A673 (cell line): ENCODE measurements around the gene ZNF134. TPM values are rescaled to one million over a fixed set of nuclear protein-coding genes. Genes with fewer than 3 reads are reported as not detected.

Source experiments
- BruUV-seq: library from RNA; stranded (reverse); fragments of 400-500 nt; replicated peaks from 2 replicates; lab custom pipeline; 2021; lab: Mats Ljungman, UMichigan
- CTCF ChIA-PET: fragments of 300-600 bp; sonication (Branson Sonifier 250); formaldehyde crosslinking; loops from one replicate; lab custom pipeline; 2022; ENCODE audit warnings: antibody characterized with exemption; lab: Charles Lee
- POLR2A ChIA-PET: fragments of 300-600 bp; sonication (Branson Sonifier 250); formaldehyde crosslinking; loops from one replicate; lab custom pipeline; 2022; ENCODE audit warnings: antibody characterized with exemption; ENCODE audit not compliant: low non-redundant PET; lab: Charles Lee
- DNase-seq: peaks from one replicate; pipeline ENCODE4 v3.0.0-alpha.2; 2015; ENCODE audit warnings: low spot score
- H3K27ac ChIP-seq: fragments of 200-600 bp; sonication (generic); 2 replicates; pipeline ENCODE4 v1.5.1; 2016; ENCODE audit warnings: mixed run types, low read depth, mild to moderate bottlenecking, mixed read lengths, antibody characterized with exemption, low read length; ENCODE audit not compliant: poor library complexity, severe bottlenecking
- H3K27me3 ChIP-seq: fragments of 200-600 bp; sonication (generic); replicated peaks from 2 replicates; pipeline ENCODE4 v1.6.1; 2017; ENCODE audit warnings: mixed run types, low read depth, mild to moderate bottlenecking, mixed read lengths, antibody characterized with exemption, low read length; ENCODE audit not compliant: insufficient read depth, poor library complexity
- H3K36me3 ChIP-seq: fragments of 200-600 bp; sonication (generic); 2 replicates; pipeline ENCODE4 v1.6.1; 2016; ENCODE audit warnings: mixed run types, mild to moderate bottlenecking, mixed read lengths, antibody characterized with exemption, low read length; ENCODE audit not compliant: insufficient read depth, poor library complexity, severe bottlenecking
- H3K4me1 ChIP-seq: fragments of 200-600 bp; sonication (generic); 2 replicates; pipeline ENCODE4 v1.6.1; 2017; ENCODE audit warnings: mixed run types, mild to moderate bottlenecking, mixed read lengths, antibody characterized with exemption, low read length; ENCODE audit not compliant: insufficient read depth, poor library complexity, severe bottlenecking
- H3K4me3 ChIP-seq: fragments of 200-600 bp; sonication (generic); 2 replicates; pipeline ENCODE4 v1.5.1; 2016; ENCODE audit warnings: low read depth, mixed run types, mild to moderate bottlenecking, mixed read lengths, low read length; ENCODE audit not compliant: poor library complexity, severe bottlenecking
- H3K9me3 ChIP-seq: fragments of 200-600 bp; sonication (generic); 2 replicates; pipeline ENCODE4 v1.6.1; 2016; ENCODE audit warnings: mixed run types, low read depth, mild to moderate bottlenecking, mixed read lengths, antibody characterized with exemption, low read length; ENCODE audit not compliant: poor library complexity, severe bottlenecking
- CTCF ChIP-seq: fragments of 300-800, 200-600 bp; sonication (generic); conservative IDR thresholded peaks from 2 replicates; pipeline ENCODE4 v1.5.1; 2017; ENCODE audit warnings: low read depth, mild to moderate bottlenecking, antibody characterized with exemption, low read length, moderate library complexity, mixed read lengths
- EZH2 ChIP-seq: fragments of 200-600 bp; sonication (generic); IDR thresholded peaks from 2 replicates; pipeline ENCODE4 v1.6.1; 2017; ENCODE audit warnings: borderline replicate concordance, low read depth, mild to moderate bottlenecking, mixed read lengths, antibody characterized with exemption, low read length; ENCODE audit not compliant: poor library complexity, severe bottlenecking
- intact Hi-C: fragments of 100-400 bp; cut with micrococcal nuclease; formaldehyde crosslinking; loops from one replicate; pipeline ENCODE4 v1.10.0; 2022; ENCODE audit not compliant: unreplicated experiment
- total RNA-seq: library from RNA; stranded (reverse); gene quantifications from 2 replicates; pipeline ENCODE4 v1.2.3, GENCODE V29; 2021

Gene ZNF134
- total RNA-seq, 1 experiment from 2014 or later: 24.7 TPM

GRCh38 chr19:57623091-57623490, 9.0 kb downstream of the ZNF134 start:
- intact Hi-C loops: no loop called here
- CTCF ChIA-PET: no interaction called here
- TF ChIP-seq CTCF (no peak), EZH2 (no peak)
- H3K4me1 ChIP-seq: no peaks in the 10 kb centered on the region
- H3K36me3 ChIP-seq: peaks cover 66% of the 10 kb centered on the region
- no peak overlapping the region for H3K27ac ChIP-seq
- peaks cover 86% of the 10 kb centered on the region for H3K9me3 ChIP-seq
- no TSS peak for BruUV-seq
- POLR2A ChIA-PET: no interaction called here
- DNase-seq: no peak
- H3K4me3 ChIP-seq: no peak overlapping the region
- H3K27me3 ChIP-seq: no peaks in the 10 kb centered on the region

- intact Hi-C loops: no loop called here
- H3K27ac ChIP-seq: no peak within 1 kb of the TSS
- CTCF ChIA-PET: no interaction called here
These were observed 19.2 kb downstream of the ZNF134 start, which contains the start of gene ZNF211 for GRCh38 chr19:57632987-57633831. Gene ZNF211, plus strand, starts transcription at chr19:57633168. Its CDS starts 179 bp downstream, at chr19:57633347.

GRCh38 chr19:57633832-57634131, 19.7 kb downstream of the ZNF134 start:
- DNase-seq: no peak
- intact Hi-C loops: no loop called here
- Histone ChIP-seq H3K9me3 (peaks cover 26% of the 10 kb centered on the region), H3K27me3 (no peaks in the 10 kb centered on the region), H3K4me3 (peak overlapping the region; percentile 86), H3K27ac (no peak overlapping the region), H3K4me1 (no peaks in the 10 kb centered on the region), H3K36me3 (peaks cover 5% of the 10 kb centered on the region)
- ChIA-PET CTCF (no interaction called here), POLR2A (no interaction called here)
- TF ChIP-seq CTCF: no peak
- TF ChIP-seq EZH2: no peak
- no TSS peak for BruUV-seq

More at GRCh38 chr19:57632987-57633831, 19.2 kb downstream of the ZNF134 start, which contains the start of gene ZNF211:
- POLR2A ChIA-PET: no interaction called here
- peak; percentile 97 for DNase-seq
- Histone ChIP-seq H3K4me3 (peak within 1 kb of the TSS; percentile 86), H3K27me3 (no peaks in the 10 kb centered on the region), H3K9me3 (peaks cover 23% of the 10 kb centered on the region), H3K4me1 (no peaks in the 10 kb centered on the region), H3K36me3 (peaks cover 5% of the 10 kb centered on the region)
- TF ChIP-seq CTCF: no peak
- no peak for TF ChIP-seq EZH2
- BruUV-seq: no TSS peak
